Activated CD8-positive, alpha-beta memory T cell treated with anti-CD3 and anti-CD28 coated beads, Interleukin-2, amount 50 U/mL, for 24 hours (primary cell): ENCODE results near the gene ALOXE3.
A peak's percentile ranks its signal among the peaks of the same experiment; 100 is the strongest.

ENCODE experiments used
- DNase-seq: peaks from one replicate; pipeline ENCODE4 v3.0.0-alpha.2; 2020; ENCODE audit errors: extremely low read depth

ALOXE3 gene

GRCh38 chr17:8117980-8118768 is at the start of gene ALOXE3:
ALOXE3 (minus strand) TSS chr17:8118514; CDS start chr17:8117990, 524 bp downstream.
- no peak for DNase-seq

- DNase-seq, result no peak
Observed at GRCh38 chr17:8167526-8167925, 49.2 kb upstream of the ALOXE3 start.

- DNase-seq, result no peak
Observed at GRCh38 chr17:8166731-8167130, 48.4 kb upstream of the ALOXE3 start.

- DNase-seq, result no peak
Observed at GRCh38 chr17:8164815-8165131, 46.5 kb upstream of the ALOXE3 start.

- peak; percentile 59 for DNase-seq
Observed at GRCh38 chr17:8163978-8164814, 45.9 kb upstream of the ALOXE3 start.

GRCh38 chr17:8162997-8163977 is 45.0 kb upstream of the ALOXE3 start:
- DNase-seq, result no peak

GRCh38 chr17:8162233-8162996 is 44.1 kb upstream of the ALOXE3 start, which contains the start of gene VAMP2:
VAMP2 (minus strand) TSS chr17:8162948; CDS start chr17:8162879, 69 bp downstream.
- no peak for DNase-seq

GRCh38 chr17:8161289-8162232 is 43.2 kb upstream of the ALOXE3 start:
- no peak for DNase-seq

GRCh38 chr17:8160741-8161221 is 42.5 kb upstream of the ALOXE3 start:
- DNase-seq, result no peak

GRCh38 chr17:8160224-8160577 is 41.9 kb upstream of the ALOXE3 start:
- DNase-seq, result no peak

- DNase-seq, result no peak
Observed at GRCh38 chr17:8159459-8160223, 41.3 kb upstream of the ALOXE3 start.

- no peak for DNase-seq
Observed at GRCh38 chr17:8159032-8159400, 40.7 kb upstream of the ALOXE3 start.

- DNase-seq, result peak; percentile 81
Observed at GRCh38 chr17:8158267-8159031, 40.1 kb upstream of the ALOXE3 start.

GRCh38 chr17:8156246-8156992 is 38.1 kb upstream of the ALOXE3 start:
- DNase-seq, result peak; percentile 100

- DNase-seq, result no peak
Observed at GRCh38 chr17:8155996-8156245, 37.6 kb upstream of the ALOXE3 start.

- no peak for DNase-seq
Observed at GRCh38 chr17:8155231-8155995, 37.1 kb upstream of the ALOXE3 start.

GRCh38 chr17:8154608-8155155 is 36.4 kb upstream of the ALOXE3 start:
- DNase-seq, result no peak
